Measurements from ENCODE around the gene LSAMP.

Gene LSAMP

DNA sequence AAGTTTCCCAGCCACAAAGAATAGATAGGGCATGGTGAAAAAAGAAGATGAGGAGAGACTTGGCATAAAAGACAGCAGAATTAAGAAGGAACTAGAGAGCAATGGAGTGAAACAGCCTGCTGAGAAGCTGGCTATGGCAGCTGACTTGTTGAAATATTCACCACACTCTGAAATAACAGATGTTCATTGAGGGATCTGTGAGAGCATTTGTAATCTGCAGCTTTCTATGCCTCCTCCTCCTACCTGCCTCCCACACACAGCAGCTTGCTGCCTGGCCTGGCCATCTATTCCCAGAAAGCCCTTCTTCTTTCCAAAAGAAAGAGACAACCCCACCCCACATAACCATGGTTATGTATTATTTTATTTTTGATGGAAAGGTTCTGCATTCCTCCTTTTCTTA, 518.1 kb downstream of the LSAMP start:
- DNase-seq: no peak

- DNase-seq: no peak
Measured at GRCh38 chr3:115922681-115923347, 522.5 kb downstream of the LSAMP start.

- DNase-seq: no peak
Measured at GRCh38 chr3:115921711-115922110, 523.6 kb downstream of the LSAMP start.

DNA sequence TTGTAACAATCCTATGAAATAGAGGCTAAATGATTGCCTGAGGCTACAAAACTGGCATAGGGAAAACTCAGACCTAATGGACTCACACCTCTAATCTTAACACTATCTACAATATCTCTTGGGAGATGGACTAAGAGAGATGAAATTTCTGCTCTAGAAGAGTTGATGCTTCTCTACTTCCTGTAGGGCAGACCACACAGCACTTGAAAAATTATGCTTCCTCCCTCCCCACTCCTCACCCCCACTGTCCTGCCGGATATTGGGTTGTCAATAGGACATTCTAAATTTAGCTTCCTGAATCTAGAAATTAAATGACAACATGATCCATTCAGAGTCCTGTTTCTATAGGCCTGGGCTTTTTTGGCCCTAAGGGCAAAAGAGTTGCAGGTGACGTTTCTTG, 526.4 kb downstream of the LSAMP start:
- DNase-seq: no peak

DNA sequence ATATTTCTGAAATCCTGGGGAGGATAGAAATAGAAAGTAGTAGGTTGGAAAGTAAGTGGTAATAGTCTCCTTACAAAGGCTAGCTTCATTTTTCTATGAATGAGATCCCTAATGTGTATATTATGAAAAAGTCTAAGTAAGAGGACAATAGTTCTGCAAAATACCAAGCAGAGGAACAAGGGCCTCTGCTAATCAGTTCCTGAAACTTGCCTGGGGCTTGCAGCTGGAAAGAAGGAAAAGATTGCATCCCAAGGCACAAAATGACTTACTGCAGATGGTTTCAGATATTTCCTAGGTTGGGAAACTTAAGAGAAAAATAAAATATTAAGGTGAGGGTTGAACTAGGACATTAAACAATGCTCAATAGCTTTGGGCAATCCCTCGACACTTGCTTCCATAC, 528.4 kb downstream of the LSAMP start:
- no peak for DNase-seq

DNA sequence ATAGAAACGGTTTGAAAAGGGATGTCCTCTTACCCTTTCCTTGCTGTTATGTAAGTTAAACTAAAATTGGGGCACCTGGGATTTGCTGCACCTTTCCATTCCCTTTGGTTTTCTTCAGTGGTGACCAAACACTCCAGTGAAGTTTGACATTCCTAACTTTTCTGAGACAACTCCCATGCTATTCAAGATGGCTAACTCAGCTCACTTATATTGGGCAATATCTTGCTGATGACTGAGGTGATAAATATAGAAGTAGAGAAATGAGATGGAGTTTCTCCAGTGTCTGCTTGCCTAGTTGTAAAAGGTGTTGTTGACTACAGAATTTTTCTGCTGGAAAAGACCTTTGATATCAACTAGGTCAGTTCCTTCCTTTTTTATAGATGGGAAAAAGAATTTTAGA, 530.2 kb downstream of the LSAMP start:
- no peak for DNase-seq

- DNase-seq: no peak
Measured at GRCh38 chr3:115913069-115913686, 532.1 kb downstream of the LSAMP start.

- no peak for DNase-seq
Measured at GRCh38 chr3:115912372-115912771, 532.9 kb downstream of the LSAMP start.

- no peak for DNase-seq
Measured at GRCh38 chr3:115905871-115906270, 539.4 kb downstream of the LSAMP start.

DNA sequence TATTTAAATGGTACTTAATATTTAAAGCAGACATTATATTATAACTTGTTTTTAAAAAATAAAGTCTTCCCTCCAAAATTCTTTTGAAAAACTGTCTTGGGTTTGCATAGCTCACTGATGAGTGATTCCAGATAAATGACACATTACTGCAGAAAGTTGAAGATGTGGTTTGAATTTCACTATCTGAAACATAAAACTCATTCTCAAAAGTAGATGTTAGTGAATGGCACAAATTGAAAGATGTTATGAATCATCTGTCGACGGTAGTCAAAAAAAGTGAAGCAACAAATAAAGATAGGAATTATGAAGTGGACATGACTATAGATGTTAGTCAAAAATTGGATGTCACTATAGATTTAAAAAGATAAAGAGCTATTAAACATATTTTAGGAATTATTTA, 541.4 kb downstream of the LSAMP start:
- DNase-seq: no peak

DNA sequence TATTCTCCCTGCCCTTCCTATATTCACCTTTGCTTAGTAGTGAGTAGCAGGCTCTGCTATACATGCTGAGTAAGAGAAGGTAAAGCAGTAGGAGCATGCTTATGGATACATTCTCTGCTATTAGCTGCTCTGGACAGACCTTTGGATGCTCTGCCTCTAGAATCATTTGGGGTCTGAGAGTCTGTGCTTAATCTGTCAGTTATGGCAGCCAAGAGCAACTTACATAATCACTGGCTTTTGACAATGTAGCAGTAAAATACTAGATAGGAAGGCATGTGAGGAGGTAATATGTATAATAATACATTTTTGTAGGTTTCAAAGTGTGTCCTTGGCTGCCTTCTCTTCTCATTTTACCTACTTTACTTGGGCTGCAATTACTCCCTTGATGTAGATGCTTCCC, 544.3 kb downstream of the LSAMP start:
- no peak for DNase-seq

- DNase-seq: no peak
Measured at GRCh38 chr3:115899535-115899934, 545.8 kb downstream of the LSAMP start.

GRCh38 chr3:115898656-115899410, 546.5 kb downstream of the LSAMP start:
- DNase-seq: no peak

DNA sequence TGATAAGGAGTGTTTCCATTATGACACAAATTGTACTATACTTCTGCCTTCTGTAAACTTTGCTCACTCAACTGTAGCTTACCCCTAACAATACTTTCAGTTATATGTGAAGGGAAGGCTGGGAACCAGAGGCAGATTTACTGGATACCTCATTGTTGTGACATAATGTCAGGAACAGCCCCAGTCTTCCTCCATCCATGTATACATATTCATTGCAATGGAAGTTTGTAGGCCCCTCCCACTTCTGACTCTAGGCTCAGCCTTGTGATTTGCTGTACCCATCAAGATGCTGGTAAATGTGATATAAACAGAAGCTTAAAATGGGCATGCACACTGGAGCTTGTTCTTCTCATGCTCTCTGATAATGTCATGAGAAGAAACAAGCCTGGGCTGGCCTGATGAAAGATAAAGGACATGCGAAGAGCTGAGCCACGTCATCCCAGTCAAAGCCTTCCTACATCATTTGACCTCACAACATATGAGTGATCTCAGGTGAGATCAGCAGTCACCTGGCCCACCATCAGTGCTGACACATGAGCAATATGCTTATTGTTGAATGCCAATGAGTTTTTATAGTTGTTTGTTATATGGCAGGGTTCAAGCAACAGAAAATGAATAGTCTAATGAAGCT, 554.2 kb downstream of the LSAMP start:
- DNase-seq: no peak

GRCh38 chr3:115890579-115890978, 554.7 kb downstream of the LSAMP start:
- no peak for DNase-seq

GRCh38 chr3:115885621-115886020, 559.7 kb downstream of the LSAMP start:
- DNase-seq: no peak

GRCh38 chr3:115877615-115877899, 567.7 kb downstream of the LSAMP start:
- no peak for DNase-seq

DNA sequence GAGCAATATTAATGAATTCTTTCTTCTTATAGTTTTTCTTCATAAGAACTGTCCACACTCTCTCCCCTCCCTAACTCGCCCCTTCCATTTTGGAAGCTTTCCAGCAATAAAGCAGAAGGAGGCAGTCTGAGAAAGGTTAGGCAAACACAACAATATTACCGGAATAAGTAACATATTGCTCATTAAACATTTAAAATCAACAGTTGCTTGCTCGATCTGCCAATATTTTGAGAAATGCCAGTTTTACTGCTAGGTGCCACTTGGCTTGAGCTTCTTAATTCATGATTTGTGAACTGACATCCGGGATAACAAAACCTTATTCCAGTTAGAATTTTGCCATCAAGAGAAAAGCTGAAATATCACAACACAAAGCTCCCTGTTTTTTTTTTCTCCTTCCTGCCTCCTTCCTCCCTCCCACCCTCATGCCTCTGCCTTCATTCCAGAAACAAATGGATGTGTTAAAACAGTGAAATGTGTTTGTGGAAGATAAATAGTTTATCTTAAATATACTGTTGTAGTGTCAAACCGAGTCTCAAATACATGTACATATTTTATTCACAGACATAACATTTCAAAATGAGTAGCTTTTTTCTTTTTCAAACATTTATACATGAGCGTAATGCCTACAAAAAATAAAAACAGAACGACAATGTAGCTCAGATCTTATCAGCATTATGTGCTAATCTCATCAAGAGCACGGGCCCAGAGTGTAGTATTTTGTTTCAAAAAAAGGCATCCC, 568.2 kb downstream of the LSAMP start:
- no peak for DNase-seq

DNA sequence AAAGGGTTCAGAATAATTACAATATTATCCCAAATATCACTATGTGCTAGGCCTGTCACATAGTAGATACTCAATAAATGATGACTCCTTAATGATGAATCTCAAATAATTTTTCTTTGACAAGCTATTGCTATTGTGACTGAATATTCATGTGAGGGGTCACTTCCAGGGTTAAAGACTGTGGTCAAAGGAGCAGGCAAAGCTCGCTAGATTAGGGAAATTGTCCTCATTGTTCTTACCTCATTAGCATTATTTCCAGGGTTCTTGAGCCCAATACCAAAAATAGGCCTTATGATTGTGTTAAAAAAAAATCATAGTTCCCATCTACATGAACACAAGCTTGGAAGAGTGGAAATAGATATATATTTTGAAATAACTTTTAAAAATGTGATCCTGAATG, 569.8 kb downstream of the LSAMP start:
- DNase-seq: no peak

DNA sequence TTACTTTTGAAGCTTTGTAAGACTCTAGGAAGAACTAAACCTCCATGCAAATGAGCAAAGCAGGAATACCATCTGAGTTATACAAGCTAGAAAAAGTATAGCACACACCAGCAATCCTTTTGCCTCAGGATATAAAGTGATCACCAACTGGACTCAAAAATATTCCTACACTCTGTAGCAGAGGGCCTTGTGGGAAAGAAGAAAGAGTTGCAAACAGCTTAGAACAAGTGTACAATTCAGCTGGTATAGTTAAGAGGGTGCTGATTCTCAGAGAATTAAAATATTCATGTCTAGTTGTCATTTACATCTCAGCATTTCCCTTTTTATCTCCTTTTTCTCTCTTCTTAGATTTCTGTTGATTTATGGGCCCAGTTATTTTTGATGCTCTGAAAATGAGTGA, 573.6 kb downstream of the LSAMP start:
- DNase-seq: no peak

DNA sequence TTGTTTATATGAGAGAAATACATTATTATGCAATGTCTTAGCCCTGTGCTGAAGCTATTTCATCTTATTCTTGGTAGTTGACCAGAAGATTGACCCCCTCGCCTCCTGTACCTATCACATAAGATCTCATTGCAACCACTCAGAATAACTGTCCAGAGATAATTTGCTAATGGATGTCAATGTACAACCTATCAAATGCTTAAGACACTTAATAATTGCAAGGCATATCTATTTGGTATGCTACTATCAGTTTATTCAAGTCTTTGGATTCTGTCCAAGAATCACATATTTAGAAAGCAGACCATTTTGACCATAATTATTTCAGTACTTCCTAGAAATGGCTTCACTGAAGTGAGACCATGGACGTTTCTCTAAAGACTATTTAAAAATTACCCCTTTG, 580.4 kb downstream of the LSAMP start:
- no peak for DNase-seq

DNA sequence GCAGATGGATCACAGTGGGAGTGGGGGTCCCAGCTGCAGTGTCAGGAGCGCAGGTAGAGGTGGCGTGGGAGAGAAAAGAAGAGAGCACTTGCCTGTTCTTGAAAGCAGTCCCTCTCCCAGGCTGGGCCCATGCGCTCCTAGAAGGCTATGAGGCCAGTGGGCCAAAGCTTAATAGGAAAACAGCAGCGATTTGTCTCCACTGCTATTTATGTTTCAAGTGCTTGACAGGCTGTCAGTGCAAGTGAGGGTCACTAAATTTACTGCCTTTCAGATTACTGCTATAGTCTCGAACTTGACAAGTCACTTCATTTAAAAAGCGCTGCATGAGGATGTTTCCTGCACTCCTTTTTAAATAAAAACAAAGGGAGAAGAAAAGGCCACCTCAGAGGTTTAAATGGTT, 582.4 kb downstream of the LSAMP start:
- no peak for DNase-seq

GRCh38 chr3:115862099-115862498, 583.2 kb downstream of the LSAMP start:
- no peak for DNase-seq

Measured in CD4-positive, alpha-beta T cell treated with Interleukin-17A for 1 hour (primary cell).